Fibroblast of mammary gland (primary cell): Measurements from ENCODE around the gene GPX5.
"Not testable (repeated sequence)": the region's sequence is repeated elsewhere in the genome, so short reads cannot be mapped to it uniquely, and the experiment has no call there.

Experiments
- DNase-seq: peaks from one replicate; pipeline ENCODE4 v3.0.0-alpha.2; 2010; ENCODE audit warnings: low read depth
- H3K4me3 ChIP-seq: 2 replicates; pipeline ENCODE4 v1.5.1; 2011; ENCODE audit warnings: low read depth, mild to moderate bottlenecking, low read length, moderate library complexity; ENCODE audit not compliant: control insufficient read depth
- CTCF ChIP-seq: conservative IDR thresholded peaks from 2 replicates; pipeline ENCODE4 v1.5.1; 2011; ENCODE audit warnings: low read depth, low read length, inconsistent platforms; ENCODE audit not compliant: control insufficient read depth, insufficient read depth

GPX5 gene

GRCh38 chr6:28497893-28498292, 27.8 kb upstream of the GPX5 start:
- DNase-seq, result no peak
- no peak overlapping the region for H3K4me3 ChIP-seq
- no peak for TF ChIP-seq CTCF

- DNase-seq, result no peak
- no peak for TF ChIP-seq CTCF
- H3K4me3 ChIP-seq, result no peak overlapping the region
Observed at GRCh38 chr6:28501259-28501658, 24.4 kb upstream of the GPX5 start.

- not testable (repeated sequence) for DNase-seq, H3K4me3 ChIP-seq
Observed at GRCh38 chr6:28502136-28502535, 23.5 kb upstream of the GPX5 start.

- not testable (repeated sequence) for DNase-seq, H3K4me3 ChIP-seq
Observed at GRCh38 chr6:28502709-28503305, 22.9 kb upstream of the GPX5 start.

GRCh38 chr6:28505733-28506132, 19.9 kb upstream of the GPX5 start:
- no peak for DNase-seq
- TF ChIP-seq CTCF, result no peak
- no peak overlapping the region for H3K4me3 ChIP-seq

- H3K4me3 ChIP-seq, result no peak overlapping the region
- no peak for TF ChIP-seq CTCF
- no peak for DNase-seq
Observed at GRCh38 chr6:28506807-28507475, 18.7 kb upstream of the GPX5 start.

GRCh38 chr6:28511628-28512300, 13.9 kb upstream of the GPX5 start:
- H3K4me3 ChIP-seq, result no peak overlapping the region
- TF ChIP-seq CTCF, result no peak
- DNase-seq, result no peak

GRCh38 chr6:28512387-28512786, 13.3 kb upstream of the GPX5 start:
- H3K4me3 ChIP-seq, DNase-seq: not testable (repeated sequence)
